Measurements from ENCODE around the gene TMEM256. TPM values are rescaled to one million over a fixed set of nuclear protein-coding genes. Genes with fewer than 3 reads are reported as not detected.

Gene TMEM256
- total and polyA plus RNA-seq, 4 donors: 30.0 to 130 (median 97.7) TPM

DNA sequence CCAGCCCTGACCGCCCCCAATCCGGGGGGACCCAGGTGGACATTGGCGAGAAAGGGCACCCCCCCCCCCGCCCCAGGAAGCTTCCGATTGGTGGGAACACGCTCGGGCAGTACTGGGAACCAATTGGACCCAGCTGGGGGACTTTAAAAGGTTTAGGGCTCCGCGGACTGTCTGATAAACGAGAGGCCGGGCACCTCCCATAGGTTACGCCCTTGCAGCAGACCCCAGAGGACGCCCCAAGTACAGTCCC is 245 bp downstream of the TMEM256 start:
- no peaks in the 10 kb centered on the region for H3K9me3 ChIP-seq (ENCODE audit: control insufficient read depth in 4 of 4, low read length in 3 of 4)
- peak overlapping the region; percentile 88 to 93 for H3K27ac ChIP-seq (ENCODE audit: low read depth in 1 of 2, low read length in 2 of 2)
- H3K27me3 ChIP-seq (ENCODE audit: control insufficient read depth in 4 of 4, insufficient read depth in 4 of 4, low read length in 3 of 4): no peaks in the 10 kb centered on the region
- peak overlapping the region; percentile 50 to 91 (median 62) for H3K4me3 ChIP-seq (ENCODE audit: low read depth in 1 of 3, low read length in 3 of 3)
- DNase-seq (ENCODE audit: low spot score): no peak
- under 1% methylated on average over 13 of the region's 13 CpGs for WGBS
- H3K36me3 ChIP-seq (ENCODE audit: control insufficient read depth in 4 of 4, insufficient read depth in 3 of 4, low read depth in 1 of 4, low read length in 3 of 4): no peaks in the 10 kb centered on the region
- no peak for TF ChIP-seq MAX (IDR thresholded peaks at IDR 0.05)
- no peak for TF ChIP-seq TAF1 (conservative IDR thresholded peaks at IDR 0.05)
- no peak for TF ChIP-seq FOXA1 (IDR thresholded peaks at IDR 0.05)
- TF ChIP-seq ATF3 (IDR thresholded peaks at IDR 0.05): no peak
- no peak for TF ChIP-seq FOXA2 (IDR thresholded peaks at IDR 0.05)
- no peak for TF ChIP-seq YY1 (IDR thresholded peaks at IDR 0.05)
- peak; percentile 3 for TF ChIP-seq ZBTB33 (IDR thresholded peaks at IDR 0.05)
- no peak for TF ChIP-seq HNF4A (conservative IDR thresholded peaks at IDR 0.05)
- TF ChIP-seq RXRA (IDR thresholded peaks at IDR 0.05): no peak
- TF ChIP-seq CTCF (IDR thresholded peaks at IDR 0.05; ENCODE audit: low read depth, low read length, missing input control): no peak
- TF ChIP-seq EGR1 (IDR thresholded peaks at IDR 0.05; ENCODE audit: low read depth in 2 of 2): peak in 1 of 2 donors; percentile 11
- TF ChIP-seq NR2F2 (IDR thresholded peaks at IDR 0.05): peak; percentile 28
- peak in 1 of 2 donors; percentile 16 for TF ChIP-seq GABPA (IDR thresholded peaks at IDR 0.05 in 1 of 2, conservative IDR thresholded peaks at IDR 0.05 in 1 of 2)
- TF ChIP-seq JUND (IDR thresholded peaks at IDR 0.05): no peak
- TF ChIP-seq HNF4G (IDR thresholded peaks at IDR 0.05): peak; percentile 1
- no peak for TF ChIP-seq SP1 (IDR thresholded peaks at IDR 0.05)
- H3K9ac ChIP-seq (ENCODE audit: low read depth in 1 of 2, low read length in 2 of 2): peak overlapping the region in 1 of 2 donors; percentile 94
- peaks cover 4 to 8% (median 7%) of the 10 kb centered on the region in 4 donors for H3K4me1 ChIP-seq (ENCODE audit: control insufficient read depth in 4 of 4, insufficient read depth in 4 of 4, low read length in 3 of 4)

GRCh38 chr17:7403043-7403726 is 712 bp downstream of the TMEM256 start:
- peak overlapping the region; percentile 82 to 94 for H3K9ac ChIP-seq (ENCODE audit: low read depth in 1 of 2, low read length in 2 of 2)
- no peaks in the 10 kb centered on the region for H3K27me3 ChIP-seq (ENCODE audit: control insufficient read depth in 4 of 4, insufficient read depth in 4 of 4, low read length in 3 of 4)
- H3K4me1 ChIP-seq (ENCODE audit: control insufficient read depth in 4 of 4, insufficient read depth in 4 of 4, low read length in 3 of 4): peaks cover 4 to 8% (median 7%) of the 10 kb centered on the region in 4 donors
- peak overlapping the region; percentile 50 to 91 (median 62) for H3K4me3 ChIP-seq (ENCODE audit: low read depth in 1 of 3, low read length in 3 of 3)
- no peak for TF ChIP-seq JUND (IDR thresholded peaks at IDR 0.05)
- TF ChIP-seq HNF4A (conservative IDR thresholded peaks at IDR 0.05): peak; percentile 64 to 70
- no peak for TF ChIP-seq TAF1 (conservative IDR thresholded peaks at IDR 0.05)
- TF ChIP-seq FOXA1 (IDR thresholded peaks at IDR 0.05): no peak
- TF ChIP-seq NR2F2 (IDR thresholded peaks at IDR 0.05): no peak
- no peak for TF ChIP-seq CTCF (IDR thresholded peaks at IDR 0.05; ENCODE audit: low read depth, low read length, missing input control)
- TF ChIP-seq MAX (IDR thresholded peaks at IDR 0.05): no peak
- peak; percentile 37 to 59 for TF ChIP-seq RXRA (IDR thresholded peaks at IDR 0.05)
- peak; percentile 24 for TF ChIP-seq HNF4G (IDR thresholded peaks at IDR 0.05)
- no peak for TF ChIP-seq RAD21 (IDR thresholded peaks at IDR 0.05)
- no peaks in the 10 kb centered on the region for H3K9me3 ChIP-seq (ENCODE audit: control insufficient read depth in 4 of 4, low read length in 3 of 4)
- peak overlapping the region; percentile 88 to 93 for H3K27ac ChIP-seq (ENCODE audit: low read depth in 1 of 2, low read length in 2 of 2)
- peak; percentile 75 for DNase-seq (ENCODE audit: low spot score)
- H3K36me3 ChIP-seq (ENCODE audit: control insufficient read depth in 4 of 4, insufficient read depth in 3 of 4, low read depth in 1 of 4, low read length in 3 of 4): no peaks in the 10 kb centered on the region
- WGBS: 8% methylated on average over 16 of the region's 16 CpGs
